Left lung (tissue), 10 donors: ENCODE data around the gene PYDC1. TPM values are rescaled to one million over a fixed set of nuclear protein-coding genes. Genes with fewer than 3 reads are reported as not detected.

Source experiments
- ATAC-seq: fragments of 200-7000 bp; cut with Tn5 transposase; one replicate; pipeline ENCODE4 v1.9.1; 2020; ENCODE audit warnings: moderate library complexity
- DNase-seq, 4 donors: peaks; one replicate each; pipeline ENCODE4 v3.0.0-alpha.2; 2013 to 2020
- H3K27ac ChIP-seq, 2 donors: fragments of 200-600 bp; sonication (generic) in 1 of 2; one replicate each; pipeline versions ENCODE4 v1.5.0 to v1.8.0; 2020 to 2021
- H3K27me3 ChIP-seq, 2 donors: fragments of 200-600 bp; sonication (generic) in 1 of 2; one replicate each; pipeline versions ENCODE4 v1.5.0 to v1.8.0; 2020 to 2021
- H3K36me3 ChIP-seq, 2 donors: fragments of 200-600 bp; sonication (generic) in 1 of 2; one replicate each; pipeline versions ENCODE4 v1.5.0 to v1.8.0; 2020 to 2021
- H3K4me1 ChIP-seq, 2 donors: fragments of 200-600 bp; one replicate each; pipeline ENCODE4 v1.8.0; 2021
- H3K4me3 ChIP-seq, 2 donors: fragments of 200-600 bp; sonication (generic) in 1 of 2; one replicate each; pipeline versions ENCODE4 v1.5.0 to v1.8.0; 2020 to 2021; ENCODE audit warnings: mild to moderate bottlenecking in 1 of 2
- H3K9me3 ChIP-seq, 2 donors: fragments of 200-600 bp; sonication (generic) in 1 of 2; one replicate each; pipeline versions ENCODE4 v1.5.0 to v1.8.0; 2020 to 2021
- intact Hi-C, 2 donors: fragments of 100-400 bp; cut with DNase I; formaldehyde crosslinking; loops; one replicate each; pipeline versions ENCODE4 v1.11.2 to v1.14.2; 2022
- polyA plus RNA-seq, 6 donors: library from polyadenylated mRNA; unstranded; fragments of 120-200 nt; gene quantifications; one replicate each; pipeline ENCODE4 v1.2.1, GENCODE V29; 2013; ENCODE audit not compliant: insufficient read length in 6 of 6
- total RNA-seq, 2 donors: library from RNA; stranded (reverse); fragmentation: NEBNext Ultra II Directional; extraction: Animal tissue kit (Norgen Biotek cat#: 25700); gene quantifications; one replicate each; pipeline ENCODE4 v1.2.1, GENCODE V29; 2021
- TF ChIP-seq, protein P1 (sequence below), 2 donors: fragments of 200-600 bp; sonication (generic) in 1 of 2; IDR thresholded peaks; one replicate each; pipeline versions ENCODE4 v1.5.0 to v1.8.0; 2021; ENCODE audit warnings: antibody characterized with exemption in 2 of 2
- donor health status: DM: no; HTN: yes; CAD: no.
- donor health status: DM: no; HTN: no; CAD: no.

Gene PYDC1
- total and polyA plus RNA-seq, 8 donors: not detected

DNA sequence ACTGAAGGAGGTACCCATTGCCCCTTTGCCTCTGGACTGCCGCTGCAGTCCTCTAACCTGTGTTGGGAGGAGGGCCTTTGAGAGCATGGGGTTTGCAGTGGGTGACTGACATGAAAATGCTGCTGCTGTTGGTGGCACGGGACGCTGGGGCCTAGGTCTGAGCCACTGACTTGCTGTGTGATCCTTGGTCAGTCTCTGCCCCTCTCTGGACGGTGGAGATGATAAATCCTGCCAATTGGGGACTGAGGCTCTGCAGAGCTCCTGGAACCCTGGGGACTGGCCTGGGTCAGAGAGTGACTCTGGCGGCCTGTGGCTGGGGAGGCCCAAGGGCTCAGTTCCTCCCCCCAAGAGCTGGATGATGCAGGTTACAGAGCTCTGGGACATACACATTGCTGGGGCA lies 6.1 kb upstream of the PYDC1 start:
- no peaks in the 10 kb centered on the region for H3K4me1 ChIP-seq
- no peaks in the 10 kb centered on the region for H3K36me3 ChIP-seq
- no peak overlapping the region for H3K4me3 ChIP-seq
- peaks cover 0 to 35% of the 10 kb centered on the region in 2 donors for H3K27me3 ChIP-seq
- no peaks in the 10 kb centered on the region for H3K9me3 ChIP-seq
- TF ChIP-seq, protein P1, sequence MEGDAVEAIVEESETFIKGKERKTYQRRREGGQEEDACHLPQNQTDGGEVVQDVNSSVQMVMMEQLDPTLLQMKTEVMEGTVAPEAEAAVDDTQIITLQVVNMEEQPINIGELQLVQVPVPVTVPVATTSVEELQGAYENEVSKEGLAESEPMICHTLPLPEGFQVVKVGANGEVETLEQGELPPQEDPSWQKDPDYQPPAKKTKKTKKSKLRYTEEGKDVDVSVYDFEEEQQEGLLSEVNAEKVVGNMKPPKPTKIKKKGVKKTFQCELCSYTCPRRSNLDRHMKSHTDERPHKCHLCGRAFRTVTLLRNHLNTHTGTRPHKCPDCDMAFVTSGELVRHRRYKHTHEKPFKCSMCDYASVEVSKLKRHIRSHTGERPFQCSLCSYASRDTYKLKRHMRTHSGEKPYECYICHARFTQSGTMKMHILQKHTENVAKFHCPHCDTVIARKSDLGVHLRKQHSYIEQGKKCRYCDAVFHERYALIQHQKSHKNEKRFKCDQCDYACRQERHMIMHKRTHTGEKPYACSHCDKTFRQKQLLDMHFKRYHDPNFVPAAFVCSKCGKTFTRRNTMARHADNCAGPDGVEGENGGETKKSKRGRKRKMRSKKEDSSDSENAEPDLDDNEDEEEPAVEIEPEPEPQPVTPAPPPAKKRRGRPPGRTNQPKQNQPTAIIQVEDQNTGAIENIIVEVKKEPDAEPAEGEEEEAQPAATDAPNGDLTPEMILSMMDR (IDR thresholded peaks at IDR 0.05): no peak
- intact Hi-C loops: no loop called here
- no peak overlapping the region for H3K27ac ChIP-seq
- ATAC-seq: no peak
- no peak for DNase-seq

DNA sequence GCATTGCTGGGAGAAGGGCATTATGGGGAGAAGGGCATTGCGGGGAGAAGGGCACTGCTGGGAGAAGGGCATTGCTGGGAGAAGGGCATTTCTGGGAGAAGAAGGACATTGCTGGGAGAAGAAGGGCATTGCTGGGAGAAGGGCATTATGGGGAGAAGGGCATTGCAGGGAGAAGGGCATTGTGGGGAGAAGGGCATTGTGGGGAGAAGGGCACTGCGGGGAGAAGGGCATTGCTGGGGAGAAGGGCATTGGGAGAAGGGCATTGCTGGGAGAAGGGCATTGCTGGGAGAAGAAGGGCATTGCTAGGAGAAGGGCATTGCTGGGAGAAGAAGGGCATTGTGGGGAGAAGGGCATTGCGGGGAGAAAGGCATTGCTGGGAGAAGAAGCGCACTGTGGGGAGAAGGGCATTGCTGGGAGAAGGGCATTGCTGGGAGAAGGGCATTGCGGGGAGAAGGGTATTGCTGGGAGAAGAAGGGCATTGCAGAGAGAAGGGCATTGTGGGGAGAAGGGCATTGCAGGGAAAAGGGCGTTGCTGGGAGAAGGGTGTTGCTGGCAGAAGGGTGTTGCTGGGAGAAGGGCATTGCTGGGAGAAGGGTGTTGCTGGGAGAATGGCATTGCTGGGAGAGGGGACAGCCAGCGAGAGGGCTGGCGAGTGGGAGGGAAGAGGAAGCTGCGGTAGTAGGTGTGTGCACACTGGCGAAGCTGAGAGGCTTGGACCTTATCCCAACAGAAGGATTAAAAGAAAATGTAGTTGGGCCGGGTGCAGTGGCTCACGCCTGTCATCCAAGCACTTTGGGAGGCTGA lies 4.6 kb upstream of the PYDC1 start:
- no peaks in the 10 kb centered on the region for H3K9me3 ChIP-seq
- no peak overlapping the region for H3K27ac ChIP-seq
- intact Hi-C loops: no loop called here
- TF ChIP-seq, protein P1 (IDR thresholded peaks at IDR 0.05): no peak
- peaks cover 12 to 50% of the 10 kb centered on the region in 2 donors for H3K27me3 ChIP-seq
- no peaks in the 10 kb centered on the region for H3K36me3 ChIP-seq
- ATAC-seq: no peak
- no peak for DNase-seq
- peaks cover 2 to 7% of the 10 kb centered on the region in 2 donors for H3K4me1 ChIP-seq
- no peak overlapping the region for H3K4me3 ChIP-seq

DNA sequence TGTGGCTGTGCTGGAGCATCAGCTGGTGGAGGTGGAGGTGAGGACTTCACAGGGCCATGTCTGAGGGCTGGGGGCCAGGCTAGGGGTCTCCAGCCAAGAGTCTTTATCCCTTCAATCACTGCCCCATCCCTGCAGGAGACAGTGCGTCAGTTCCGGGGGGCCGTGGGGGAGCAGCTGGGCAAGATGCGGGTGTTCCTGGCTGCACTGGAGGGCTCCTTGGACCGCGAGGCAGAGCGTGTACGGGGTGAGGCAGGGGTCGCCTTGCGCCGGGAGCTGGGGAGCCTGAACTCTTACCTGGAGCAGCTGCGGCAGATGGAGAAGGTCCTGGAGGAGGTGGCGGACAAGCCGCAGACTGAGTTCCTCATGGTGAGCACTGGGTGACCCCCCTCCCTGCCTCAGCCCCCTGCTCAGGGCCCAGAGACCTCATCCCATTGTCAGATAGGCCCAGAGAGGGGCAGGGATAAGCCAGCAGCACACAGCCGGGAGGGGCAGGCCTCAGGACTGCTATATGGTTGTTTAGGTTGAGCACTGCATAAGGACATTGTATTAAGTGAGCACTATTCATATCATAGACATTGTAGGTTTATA lies 2.3 kb upstream of the PYDC1 start:
- DNase-seq (no peak), ATAC-seq (no peak)
- Histone ChIP-seq H3K4me1 (peaks cover 19 to 30% of the 10 kb centered on the region in 2 donors), H3K9me3 (no peaks in the 10 kb centered on the region), H3K4me3 (no peak overlapping the region), H3K36me3 (no peaks in the 10 kb centered on the region), H3K27me3 (peaks cover 27 to 70% of the 10 kb centered on the region in 2 donors), H3K27ac (no peak overlapping the region)
- TF ChIP-seq, protein P1 (IDR thresholded peaks at IDR 0.05): no peak
- intact Hi-C loops: no loop called here

DNA sequence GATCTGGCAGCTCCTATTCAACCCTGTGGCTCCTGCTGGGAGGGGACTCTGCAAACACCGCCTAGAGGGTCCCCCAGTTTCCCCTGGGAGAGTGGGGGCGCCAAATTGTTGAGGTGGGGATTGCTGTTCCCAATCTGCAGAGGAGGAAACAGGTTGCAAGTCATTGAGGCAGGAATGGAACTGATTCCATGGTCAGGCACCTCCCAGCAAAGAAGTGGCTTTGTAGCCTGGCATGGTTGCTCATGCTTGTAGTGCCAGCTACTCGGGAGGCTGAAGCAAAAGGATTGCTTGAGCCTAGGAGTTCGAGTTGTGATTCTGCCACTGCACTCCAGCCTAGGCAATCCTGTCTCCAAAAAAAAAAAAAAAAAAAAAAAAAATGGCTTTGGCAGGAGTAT lies 198 bp upstream of the PYDC1 start:
- TF ChIP-seq, protein P1 (IDR thresholded peaks at IDR 0.05): no peak
- no peak overlapping the region for H3K27ac ChIP-seq
- no peaks in the 10 kb centered on the region for H3K36me3 ChIP-seq
- no peak overlapping the region for H3K4me3 ChIP-seq
- ATAC-seq (no peak), DNase-seq (no peak)
- intact Hi-C loops: no loop called here
- no peaks in the 10 kb centered on the region for H3K9me3 ChIP-seq
- peaks cover 19 to 32% of the 10 kb centered on the region in 2 donors for H3K4me1 ChIP-seq
- H3K27me3 ChIP-seq: peaks cover 27 to 81% of the 10 kb centered on the region in 2 donors
